Stimulated activated CD8-positive, alpha-beta memory T cell treated with anti-CD3 and anti-CD28 coated beads, Interleukin-15, amount 100 ng/mL, for 4 hours (primary cell): ENCODE results near the gene KRT84.
"Not testable (repeated sequence)": the region's sequence is repeated elsewhere in the genome, so short reads cannot be mapped to it uniquely, and the experiment has no call there.

Source experiments
- DNase-seq, 2 donors: peaks; one replicate each; pipeline ENCODE4 v3.0.0-alpha.2; 2020; ENCODE audit warnings: low read depth in 2 of 2

KRT84 gene

DNA sequence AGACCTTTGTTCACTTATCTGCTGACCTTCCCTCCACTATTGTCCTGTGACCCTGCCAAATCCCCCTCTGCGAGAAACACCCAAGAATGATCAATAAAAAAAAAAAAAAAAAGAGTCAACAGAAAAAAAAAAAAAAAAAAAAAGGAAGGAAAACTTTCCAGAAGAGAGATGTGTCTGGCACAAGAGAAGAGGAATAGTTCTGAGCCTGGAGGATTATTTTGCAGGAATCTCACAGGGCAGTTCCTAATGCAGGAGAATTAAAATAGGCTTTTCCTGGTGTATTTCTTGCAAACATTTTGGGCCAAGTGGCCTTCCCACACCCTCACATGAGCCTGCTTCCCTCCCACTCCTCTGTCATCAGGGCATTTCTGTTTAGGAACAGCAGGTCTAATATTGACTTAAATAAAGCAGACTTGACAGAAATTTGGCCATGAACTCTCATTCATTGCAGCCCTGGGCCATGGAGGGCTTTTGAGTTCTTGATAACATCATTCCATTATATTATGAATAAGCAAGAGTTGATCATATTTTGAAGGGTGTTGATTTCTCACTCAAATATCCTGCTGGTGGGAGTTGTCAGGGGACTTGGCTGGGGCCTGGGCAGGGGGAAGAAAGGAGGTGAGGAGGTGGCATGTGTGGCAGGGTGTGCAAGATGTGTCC, 25.3 kb upstream of the KRT84 start:
- DNase-seq: not testable (repeated sequence)

DNA sequence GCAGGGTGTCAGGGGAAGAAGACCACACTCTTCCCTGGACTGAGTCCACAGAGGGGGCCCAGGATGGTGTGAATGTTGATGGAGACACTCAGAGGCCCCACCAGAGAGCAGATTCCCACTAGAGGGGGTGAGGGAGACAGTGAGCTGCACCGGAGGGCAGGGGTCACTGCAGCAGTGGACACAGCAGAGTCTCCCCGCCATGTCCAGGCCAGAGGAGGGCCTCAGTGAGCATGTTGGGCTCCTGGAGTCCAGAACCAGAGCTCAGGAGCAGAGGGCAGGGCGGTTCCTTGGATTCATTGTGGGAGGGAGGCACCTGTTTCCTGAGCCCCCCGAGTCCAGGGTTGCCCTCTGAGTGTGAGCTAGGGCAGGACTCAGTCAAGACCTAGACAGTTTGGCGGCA, 22.5 kb upstream of the KRT84 start:
- no peak for DNase-seq

DNA sequence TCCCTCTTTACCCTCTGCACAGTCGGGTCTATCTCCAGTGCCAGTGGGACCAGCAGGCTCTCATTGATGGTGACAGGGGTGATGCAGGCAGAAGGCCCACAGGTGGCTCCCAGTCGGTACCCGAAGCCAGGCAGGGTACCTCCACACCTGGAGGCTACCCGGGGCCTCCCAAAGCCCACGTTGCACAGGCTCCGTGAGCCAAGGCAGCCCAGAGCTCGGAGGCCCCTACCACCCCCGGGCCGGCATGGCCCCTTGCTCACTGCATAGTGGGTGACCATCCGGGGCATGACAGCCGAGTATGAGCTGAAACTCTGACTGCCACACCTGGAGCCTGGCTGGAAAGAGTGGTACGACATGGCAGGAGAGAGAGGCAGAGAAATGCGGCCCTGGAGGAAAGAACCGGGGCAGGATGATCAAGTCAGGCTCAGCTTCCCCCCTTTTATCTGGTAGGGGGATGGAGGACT, 20.5 kb upstream of the KRT84 start, which contains the start of gene KRT82:
KRT82 (minus strand) TSS at position 414 of the 464 bp plus-strand sequence; CDS start at position 356, 58 bp downstream.
- DNase-seq: no peak

DNA sequence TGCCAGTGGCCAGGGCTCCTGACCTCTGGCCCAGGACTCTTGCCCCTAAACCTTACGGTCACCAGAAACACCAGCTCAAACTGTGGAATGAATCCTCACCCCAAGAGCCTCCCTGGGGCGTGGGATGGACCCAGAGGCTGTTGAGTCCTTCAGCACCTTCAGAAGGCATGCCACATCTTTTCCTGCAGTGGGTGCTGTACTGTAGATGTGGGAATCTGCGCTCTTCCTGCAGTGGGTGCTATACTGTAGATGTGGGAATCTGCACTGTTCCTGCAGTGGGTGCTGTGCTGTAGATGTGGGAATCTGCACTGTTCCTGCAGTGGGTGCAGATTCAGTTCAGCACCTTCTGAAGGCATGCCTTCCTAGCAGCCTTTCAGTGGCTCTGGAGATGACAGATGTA, 19.5 kb upstream of the KRT84 start:
- no peak for DNase-seq

DNA sequence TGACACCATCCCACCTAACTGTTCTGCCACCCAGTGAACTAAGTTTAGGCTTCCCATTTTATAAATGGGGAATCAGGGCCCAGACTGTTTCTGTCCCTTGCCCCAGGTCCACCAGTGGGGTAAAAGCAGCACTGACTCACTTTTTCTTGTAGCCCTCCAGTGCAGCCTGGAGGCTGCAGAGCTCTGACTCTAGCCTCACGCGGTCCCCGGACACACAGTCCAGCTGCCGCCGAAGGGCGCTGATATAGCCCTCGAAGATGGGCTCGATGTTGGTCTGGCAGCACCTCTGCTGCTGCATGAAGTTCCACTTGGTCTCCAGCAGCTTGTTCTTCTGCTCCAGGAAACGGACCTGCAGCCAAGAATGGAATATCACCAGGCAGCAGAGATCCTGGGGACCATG, 18.1 kb upstream of the KRT84 start:
- no peak for DNase-seq

DNA sequence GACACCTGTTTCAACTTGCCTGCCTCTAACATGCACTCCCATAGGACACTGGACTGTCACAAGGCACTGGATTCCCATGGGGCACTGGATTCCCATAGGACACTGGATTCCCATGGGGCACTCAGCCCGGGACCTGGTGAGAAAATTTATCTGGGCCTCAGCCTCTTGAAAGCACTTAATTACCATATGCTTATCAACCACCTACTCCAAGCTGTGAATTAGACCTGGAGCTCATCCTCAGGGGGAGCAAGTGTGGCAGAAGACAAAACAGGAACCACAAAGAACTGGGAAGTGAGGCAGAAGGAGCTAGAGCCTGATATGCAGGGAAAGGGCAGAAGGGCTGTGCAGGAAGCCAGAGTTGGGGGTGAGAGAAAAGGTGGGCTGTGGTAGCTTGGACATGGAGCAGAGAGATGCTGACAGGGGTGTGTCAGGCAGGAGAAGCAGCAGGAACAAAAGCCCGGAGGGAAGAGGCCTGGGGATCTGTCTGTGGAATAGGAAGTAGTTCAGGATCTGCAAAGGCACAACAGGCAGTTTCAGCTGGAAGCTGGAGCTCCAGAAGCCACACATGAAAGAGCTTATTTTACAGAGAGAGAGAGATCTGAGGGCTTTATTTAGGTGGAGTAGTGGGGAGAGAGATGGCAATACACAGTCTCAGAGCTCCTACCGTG, 17.6 kb upstream of the KRT84 start:
- no peak for DNase-seq

DNA sequence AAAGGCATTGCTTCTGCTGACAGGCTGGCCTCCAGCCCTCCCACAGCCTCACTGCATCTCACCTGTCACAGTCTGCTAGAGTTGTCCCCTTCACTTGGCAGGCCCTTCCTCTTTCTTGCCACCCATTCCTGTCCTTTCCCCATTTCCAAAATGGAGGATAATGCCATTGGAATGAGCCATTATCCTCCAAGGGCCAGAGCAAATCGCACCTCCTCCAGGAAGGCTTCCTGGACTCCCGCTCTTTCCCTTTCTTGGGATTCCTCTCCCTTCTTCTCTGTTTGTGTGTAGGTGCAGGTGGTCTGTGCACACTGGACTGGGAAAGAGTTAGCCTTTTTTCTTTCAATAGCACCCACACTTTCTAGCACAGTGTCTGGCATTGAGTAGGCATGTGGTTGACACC, 16.9 kb upstream of the KRT84 start:
- DNase-seq: no peak

DNA sequence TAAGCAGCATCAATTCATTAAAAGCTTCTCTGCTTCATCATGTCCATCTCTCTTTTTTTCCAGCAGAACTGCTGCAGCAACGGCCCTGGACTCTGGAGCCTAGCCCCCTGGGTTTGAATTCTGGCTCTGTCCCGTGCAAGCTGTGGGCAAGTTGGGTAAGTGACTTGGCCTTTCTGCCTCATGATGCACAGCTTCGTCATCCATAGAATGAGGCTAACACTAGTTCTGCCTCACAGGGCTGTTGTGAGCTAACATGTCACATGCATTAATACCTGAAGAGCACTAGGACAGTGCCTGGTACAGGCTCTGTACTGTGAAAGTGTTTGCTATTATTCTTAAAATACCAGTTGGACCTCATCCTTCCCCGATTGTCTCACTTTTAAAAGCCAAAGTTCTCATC, 16.5 kb upstream of the KRT84 start:
- DNase-seq: no peak

DNA sequence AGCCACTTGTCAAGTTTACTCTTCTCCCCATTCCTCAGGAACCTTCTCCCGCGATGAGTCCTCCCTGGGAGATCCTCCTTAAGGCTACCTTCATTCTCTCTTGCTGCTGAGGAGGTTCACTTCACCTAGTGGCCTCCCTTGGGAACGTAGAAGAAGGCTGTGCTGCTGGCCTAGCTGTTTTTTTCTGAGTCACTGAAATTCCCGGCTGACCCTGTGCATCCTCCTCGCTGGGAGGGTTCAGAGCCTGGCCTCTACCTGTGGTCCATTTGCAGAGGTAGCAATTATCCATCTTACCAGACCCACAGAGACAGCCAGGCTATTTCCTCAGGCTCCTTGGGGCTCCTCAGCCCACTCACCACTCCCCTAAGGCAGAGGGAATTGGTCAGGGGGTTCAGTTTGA, 16.1 kb upstream of the KRT84 start:
- DNase-seq: no peak

DNA sequence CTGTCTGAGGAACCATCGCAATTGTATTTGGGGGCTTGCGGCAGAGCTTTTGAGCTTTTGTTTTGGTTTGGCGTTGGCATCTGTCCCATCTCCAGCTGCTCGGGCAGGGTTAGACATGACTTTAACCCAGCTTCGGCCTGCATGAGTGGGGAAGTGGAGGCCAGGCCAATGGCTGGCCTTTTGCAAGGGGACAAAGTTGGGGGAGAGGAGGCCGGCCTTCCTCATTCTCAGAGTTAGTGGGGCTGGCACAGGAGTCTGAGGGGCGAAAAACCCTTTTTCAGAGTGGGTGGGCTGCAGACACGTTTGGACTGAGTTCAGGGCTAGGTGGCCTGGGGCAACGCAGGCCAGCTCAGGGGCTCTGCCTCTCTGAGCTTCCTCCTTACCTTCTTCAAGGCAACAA, 15.5 kb upstream of the KRT84 start:
- DNase-seq: no peak

DNA sequence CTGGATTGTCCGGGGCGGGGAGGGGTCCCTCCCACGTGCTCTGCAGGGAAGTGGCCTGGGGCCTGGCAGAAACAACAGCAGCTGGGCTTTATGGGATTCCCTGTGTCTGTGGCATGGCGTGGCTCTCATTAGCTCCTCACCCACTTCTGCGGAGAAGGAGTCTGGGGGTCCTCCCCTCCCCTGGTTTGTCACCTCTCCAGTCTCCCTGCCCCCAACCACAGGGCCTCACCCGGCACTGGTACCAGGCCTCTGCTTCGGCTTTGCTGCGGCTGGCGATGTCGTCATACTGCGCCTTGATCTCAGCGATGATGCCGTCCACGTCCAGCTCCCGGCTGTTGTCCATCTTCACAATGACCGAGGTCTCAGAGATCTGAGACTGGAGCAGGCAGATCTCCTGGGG, 14.3 kb upstream of the KRT84 start:
- no peak for DNase-seq

DNA sequence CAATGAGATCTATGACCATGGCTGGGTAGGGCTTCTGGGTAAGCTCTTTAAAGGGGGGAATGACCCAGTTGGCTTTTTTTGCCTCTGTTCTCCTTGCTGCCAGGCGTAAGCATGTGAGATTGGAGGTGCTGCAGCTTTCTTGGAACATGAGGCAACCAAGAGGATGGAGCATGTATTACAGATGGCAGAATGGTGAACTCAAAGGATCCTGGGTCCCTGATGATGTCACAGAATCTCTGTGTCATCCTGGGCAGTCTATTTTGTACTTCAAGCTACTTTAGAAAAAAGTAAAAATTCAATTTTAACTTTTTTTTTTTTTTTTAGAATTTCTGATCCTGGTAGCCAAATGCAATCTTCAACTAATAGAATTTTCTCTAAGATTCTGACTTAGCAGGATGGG, 12.7 kb upstream of the KRT84 start:
- DNase-seq: no peak

DNA sequence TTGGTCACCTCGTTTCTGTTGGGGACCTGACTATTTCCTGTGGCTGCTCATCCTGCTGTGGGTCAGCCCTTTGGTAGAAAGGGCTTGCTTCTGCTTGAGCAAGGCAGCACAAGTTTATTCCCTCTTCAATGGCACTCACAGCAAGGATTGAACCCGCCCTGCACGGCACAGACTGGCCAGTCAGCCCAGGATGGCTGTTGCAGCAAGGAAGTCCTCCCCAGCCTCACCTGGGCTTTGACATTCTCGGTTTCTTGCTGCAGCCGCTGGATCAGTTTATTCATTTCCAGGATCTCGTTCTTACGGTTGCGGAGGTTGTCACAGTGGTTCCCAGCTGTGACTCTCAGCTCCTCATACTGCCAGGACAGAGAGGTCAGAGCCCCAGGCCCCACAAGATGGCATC, 11.2 kb upstream of the KRT84 start:
- no peak for DNase-seq

DNA sequence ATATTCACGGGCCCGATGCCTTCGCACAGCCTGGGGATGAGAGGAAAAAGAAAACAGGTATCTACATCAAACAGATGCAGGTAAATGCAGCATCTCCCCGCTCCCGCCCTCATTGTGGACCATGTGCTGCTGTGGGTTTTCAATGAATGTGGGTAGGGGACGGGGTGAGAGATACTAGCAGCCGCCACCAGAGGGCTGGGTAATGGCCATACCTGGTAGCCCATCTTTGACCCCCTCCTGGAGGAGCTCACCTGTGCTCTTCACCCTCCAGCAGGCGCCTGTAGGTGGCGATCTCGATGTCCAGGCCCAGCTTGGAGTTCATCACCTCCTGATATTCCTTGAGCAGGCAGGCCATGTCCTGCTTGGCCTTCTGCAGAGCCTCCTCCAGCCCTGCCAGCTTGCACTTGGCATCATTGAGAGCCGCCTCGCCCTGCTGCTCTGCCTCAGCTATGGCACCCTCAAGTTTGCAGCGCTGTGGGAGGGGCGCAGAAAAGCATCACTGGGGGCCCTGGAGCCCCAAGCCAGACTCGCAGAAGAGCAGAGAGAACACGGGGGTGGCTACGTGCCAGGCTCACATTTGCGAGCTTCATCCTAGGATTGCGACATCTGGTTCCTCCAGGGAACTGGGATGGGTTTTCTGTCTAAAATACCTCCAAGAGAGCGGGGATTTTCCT, 10.4 kb upstream of the KRT84 start:
- no peak for DNase-seq

DNA sequence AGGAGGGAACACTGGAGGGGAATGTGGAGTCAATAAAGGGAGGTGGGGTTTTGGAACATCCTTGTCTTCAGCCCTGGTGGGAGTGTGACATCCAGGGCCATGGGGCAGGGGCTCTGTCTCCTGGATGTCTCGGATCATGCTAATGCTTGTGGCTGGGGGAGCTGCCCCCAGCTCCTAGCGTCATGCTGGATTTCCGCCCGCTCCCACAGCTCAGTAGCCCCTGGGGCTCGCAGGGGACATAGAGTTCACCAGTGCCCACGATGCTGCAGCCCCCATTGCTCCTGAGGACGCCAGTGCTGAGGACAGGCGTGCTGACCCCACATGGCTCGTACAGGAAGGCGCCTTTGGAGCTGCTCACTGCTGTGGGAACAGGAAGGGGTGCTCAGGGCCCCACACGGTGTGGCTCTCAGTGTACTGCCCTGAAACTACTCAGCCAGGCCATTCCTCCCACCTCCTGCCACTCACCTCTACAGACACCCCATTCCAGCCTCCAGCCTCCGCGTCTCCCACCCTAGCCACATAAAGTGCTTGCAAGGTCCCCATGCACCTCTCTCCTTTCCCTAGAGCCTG, 9.5 kb upstream of the KRT84 start:
- DNase-seq: no peak

DNA sequence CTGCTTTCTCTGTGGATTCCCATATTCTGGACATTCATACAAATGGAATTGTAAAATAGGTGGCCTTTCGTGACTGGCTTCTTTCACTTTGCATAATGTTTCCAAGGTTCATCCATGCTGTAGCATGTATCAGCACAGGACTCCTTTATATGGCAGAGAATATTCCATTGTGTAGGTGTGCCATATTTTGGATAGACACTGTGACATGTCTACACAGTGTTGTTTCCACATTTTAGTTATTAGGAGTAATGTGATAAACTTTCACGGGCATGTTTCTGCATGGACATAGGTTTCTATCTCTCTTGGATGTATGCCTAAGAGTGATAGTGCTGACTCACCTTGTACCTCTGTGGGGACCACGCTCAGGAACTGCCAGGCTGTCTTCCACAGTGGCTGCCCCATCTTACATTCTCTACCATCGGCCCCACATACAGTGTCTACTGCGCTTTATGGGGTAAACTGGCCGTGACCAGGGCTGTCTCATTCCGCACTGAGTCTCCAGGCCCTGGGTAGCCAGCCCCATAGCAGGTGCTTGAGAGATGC, 7.1 kb upstream of the KRT84 start:
- no peak for DNase-seq

DNA sequence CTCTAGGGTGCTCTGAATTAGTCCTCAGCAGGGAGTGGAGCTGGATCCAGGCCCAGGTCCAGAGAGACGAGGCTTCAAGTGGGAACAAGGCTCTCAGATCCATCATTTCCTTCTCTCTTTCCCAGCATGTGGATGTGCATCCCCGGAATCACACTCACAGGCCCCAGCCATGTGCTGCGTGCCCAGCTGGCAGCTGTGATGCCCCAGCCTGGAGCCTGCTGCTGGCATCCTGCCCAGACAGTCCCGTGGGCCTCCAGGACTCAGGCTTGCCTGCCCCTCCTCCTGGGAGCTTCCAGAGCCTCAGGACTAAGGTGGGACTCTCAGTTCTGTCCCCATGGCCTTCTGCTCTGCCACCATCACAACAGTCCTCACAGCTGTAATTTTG, 6.2 kb upstream of the KRT84 start:
- no peak for DNase-seq

DNA sequence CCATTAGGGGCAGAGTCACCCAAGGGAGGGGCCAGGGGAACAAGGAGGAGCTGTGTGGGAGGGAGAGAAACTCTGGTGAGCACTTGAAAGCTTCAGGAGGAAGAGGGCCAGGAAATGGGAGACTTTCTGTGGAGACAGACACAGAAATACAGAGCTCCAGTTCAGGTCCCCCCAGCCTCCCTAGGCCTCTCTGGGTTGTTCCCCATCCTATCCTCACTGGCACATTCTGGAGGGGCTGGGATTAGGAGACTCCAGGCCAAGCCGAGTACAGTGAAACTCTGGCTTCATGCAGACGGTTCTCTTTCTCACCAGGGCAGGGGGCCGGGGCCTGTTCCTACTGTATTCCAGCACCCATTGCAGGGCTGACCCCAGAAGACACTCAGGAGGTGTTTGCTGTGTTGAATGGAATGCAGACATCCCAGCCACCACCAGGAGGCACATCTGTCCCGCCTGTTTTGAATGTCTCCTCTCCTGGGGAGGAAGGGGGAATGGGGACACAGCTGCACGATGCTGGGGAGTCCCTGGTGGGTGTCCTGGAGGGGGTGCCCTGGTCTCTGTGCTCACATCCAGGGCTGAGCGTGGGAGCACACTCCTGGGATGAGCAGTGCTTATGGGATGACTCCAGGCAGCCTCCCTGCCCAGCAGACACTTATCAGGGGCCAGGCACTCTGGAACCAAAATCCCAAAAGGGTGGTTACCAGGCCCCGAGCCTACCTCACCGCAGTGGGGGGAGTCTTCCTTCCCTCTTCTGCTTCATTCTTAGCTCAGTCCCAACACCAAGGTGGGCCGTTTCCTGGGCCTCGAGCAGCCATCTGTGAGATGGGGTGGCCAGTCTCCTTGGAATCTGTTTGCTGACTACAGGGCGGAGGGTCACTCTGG, 5.5 kb upstream of the KRT84 start:
- no peak for DNase-seq

DNA sequence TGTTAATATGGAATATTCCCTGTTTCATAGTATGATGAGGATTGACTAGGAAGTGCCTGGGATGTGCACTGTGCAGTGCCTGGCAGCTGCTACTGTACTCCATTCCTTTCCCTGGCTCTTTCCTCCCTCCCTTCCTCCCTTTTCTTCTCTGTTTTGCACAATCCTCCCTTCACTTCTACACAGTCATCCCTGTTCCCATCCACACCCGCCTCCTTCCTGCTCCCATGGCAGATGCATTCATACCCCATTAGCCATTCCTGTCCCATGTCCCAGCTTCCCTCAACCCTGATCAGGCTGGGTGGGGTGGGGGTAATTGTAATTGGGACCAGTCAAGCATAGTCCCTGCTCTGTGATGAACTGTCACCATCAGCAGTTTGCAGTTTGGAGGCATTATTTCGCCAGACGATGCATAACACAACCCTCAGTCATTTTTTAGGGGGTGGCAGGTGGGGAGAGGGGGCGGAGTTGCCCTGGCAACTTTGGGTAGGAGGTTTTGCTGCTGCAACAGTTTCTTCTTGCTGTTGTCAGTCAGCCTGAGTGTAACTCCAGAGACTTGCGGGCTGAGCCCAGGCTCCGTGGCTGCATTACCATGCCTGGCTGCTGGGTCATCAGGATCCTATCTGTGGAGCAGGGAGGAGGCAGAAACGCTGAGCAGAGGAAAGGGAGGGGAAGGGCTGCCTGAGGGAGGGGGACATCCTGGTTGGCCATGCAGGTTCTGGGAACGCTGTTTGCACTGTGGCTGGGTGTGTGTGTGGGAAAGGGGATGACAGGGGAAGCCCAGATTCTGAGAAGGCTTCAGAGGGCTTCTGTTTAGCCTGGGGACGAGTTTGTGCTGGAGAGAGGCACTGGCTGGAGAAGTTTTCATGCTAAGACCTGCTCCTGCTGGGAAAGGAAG, 4.1 kb upstream of the KRT84 start:
- DNase-seq: no peak

DNA sequence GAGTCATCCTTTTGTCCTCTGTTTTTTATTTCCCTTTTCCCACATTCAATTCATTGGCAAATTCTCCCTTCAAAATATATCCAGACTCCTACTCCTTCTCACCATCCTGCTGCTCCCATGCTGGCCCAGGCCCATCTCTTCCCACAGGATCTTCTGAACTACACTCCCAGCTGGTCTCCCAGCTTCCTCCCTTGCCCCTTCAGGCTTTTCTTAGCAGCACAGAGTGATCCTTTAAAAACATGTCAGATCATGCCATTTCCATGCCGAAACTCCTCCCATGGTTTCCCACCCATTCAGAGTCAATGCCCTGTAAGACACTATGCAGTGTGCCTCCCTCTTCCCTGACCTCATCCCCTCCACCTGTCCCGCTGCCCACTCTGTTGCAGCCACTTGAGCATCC, 2.4 kb upstream of the KRT84 start:
- no peak for DNase-seq
